Testis (tissue), 2 donors: Measurements from ENCODE around the gene ZDHHC7.

ENCODE experiments used
- CTCF ChIP-seq, 3 experiments: fragments of 450-650 bp in 2 of 3; fragments of 200-600 bp in 1 of 3; sonication (generic) in 1 of 3; IDR thresholded peaks; one replicate each; pipeline ENCODE4 v1.5.1; 2016 to 2019; ENCODE audit warnings: antibody characterized with exemption in 3 of 3, mild to moderate bottlenecking in 2 of 3, moderate library complexity in 1 of 3
- POLR2A ChIP-seq: fragments of 450-650 bp; IDR thresholded peaks from one replicate; pipeline ENCODE4 v1.6.1; 2017; ENCODE audit warnings: antibody characterized with exemption, mild to moderate bottlenecking, moderate library complexity

DNA sequence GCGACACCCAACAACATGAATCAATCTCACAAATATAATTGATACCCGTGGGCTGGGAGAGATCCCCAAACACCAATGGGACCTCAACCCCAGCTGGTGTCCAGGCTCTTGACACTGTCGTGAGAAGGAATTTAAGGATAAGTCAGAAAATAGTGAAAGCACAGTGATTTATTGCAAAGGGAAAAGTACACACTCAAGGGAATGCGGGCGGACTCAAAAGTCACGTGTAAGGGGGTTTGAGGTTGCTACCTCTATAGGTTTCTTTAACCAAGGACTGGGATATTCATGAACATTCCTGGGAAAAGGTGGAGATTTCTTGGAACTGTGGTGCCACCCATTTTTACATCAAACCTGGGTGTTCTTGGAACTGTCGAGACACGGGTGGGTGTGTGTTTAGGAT is 6.3 kb upstream of the ZDHHC7 start:
- TF ChIP-seq POLR2A = no peak
- TF ChIP-seq CTCF (IDR thresholded peaks at IDR 0.05) = no peak
